Activated CD4-positive, alpha-beta T cell treated with anti-CD3 and anti-CD28 coated beads for 36 hours (primary cell): ENCODE results near the gene GFPT2. TPM values are rescaled to one million over a fixed set of nuclear protein-coding genes. Genes with fewer than 3 reads are reported as not detected.
A peak's percentile ranks its signal among the peaks of the same experiment; 100 is the strongest.

ENCODE experiments used
- ATAC-seq: fragments of 200-7000 bp; cut with Tn5 transposase; one replicate; pipeline ENCODE4 v1.10.0; 2021; ENCODE audit warnings: mild to moderate bottlenecking, moderate library complexity
- CTCF ChIA-PET: fragments of 350-600 bp; sonication (Branson Sonifier 250); formaldehyde crosslinking; loops from one replicate; lab custom pipeline; 2021; ENCODE audit warnings: antibody characterized with exemption; lab: Charles Lee
- POLR2A ChIA-PET: fragments of 350-600 bp; sonication (Branson Sonifier 250); formaldehyde crosslinking; loops from one replicate; lab custom pipeline; 2021; ENCODE audit warnings: antibody characterized with exemption, inconsistent platforms; lab: Charles Lee
- DNase-seq: peaks from one replicate; pipeline ENCODE4 v3.0.0-alpha.2; 2020
- H3K27ac Mint-ChIP-seq: one replicate; pipeline ENCODE4 v1.8.0; 2021; ENCODE audit warnings: mixed read lengths
- H3K27me3 Mint-ChIP-seq: one replicate; pipeline ENCODE4 v1.8.0; 2021; ENCODE audit warnings: mixed read lengths
- H3K36me3 Mint-ChIP-seq: one replicate; pipeline ENCODE4 v1.8.0; 2021; ENCODE audit warnings: low read depth, mixed read lengths
- H3K4me1 Mint-ChIP-seq: one replicate; pipeline ENCODE4 v1.8.0; 2021; ENCODE audit warnings: mixed read lengths
- H3K4me3 Mint-ChIP-seq: one replicate; pipeline ENCODE4 v1.8.0; 2021; ENCODE audit warnings: mild to moderate bottlenecking, moderate library complexity, mixed read lengths
- H3K9me3 Mint-ChIP-seq: one replicate; pipeline ENCODE4 v1.8.0; 2021; ENCODE audit warnings: low read depth, mixed read lengths
- intact Hi-C, 2 experiments: fragments of 100-400 bp; cut with DNase I in 1 of 2; cut with micrococcal nuclease in 1 of 2; formaldehyde crosslinking; loops; one replicate each; pipeline versions ENCODE4 v1.14.2 to v1.15.1; 2022 to 2024; cut with DNase I, micrococcal nuclease
- total RNA-seq, 2 experiments: library from RNA; stranded (reverse); gene quantifications; one replicate each; pipeline ENCODE4 v1.2.3, GENCODE V29; 2021

Gene GFPT2
- total RNA-seq, 2 experiments from 2014 or later: 0.16 TPM

- H3K4me1 Mint-ChIP-seq: no peaks in the 10 kb centered on the region
- ChIA-PET CTCF (interaction anchor here (0.6 to 4.1 kb wide), 7 partner anchors 15 to 1408 kb away, joined by 3 to 59 read pairs (median 7); partner anchors contain the start of gene RASGEF1C), POLR2A (interaction anchor here (0.6 kb wide), 1 partner anchor 11 kb away, joined by 7 read pairs; no protein-coding TSS in a partner anchor)
- H3K36me3 Mint-ChIP-seq: no peaks in the 10 kb centered on the region
- H3K9me3 Mint-ChIP-seq: no peaks in the 10 kb centered on the region
- ATAC-seq: peak; percentile 95
- H3K4me3 Mint-ChIP-seq: peak overlapping the region; percentile 61
- peaks cover 4% of the 10 kb centered on the region for H3K27me3 Mint-ChIP-seq
- H3K27ac Mint-ChIP-seq: no peak overlapping the region
- peak; percentile 86 for DNase-seq
- intact Hi-C loops: loop anchor here in 1 of 2 experiments (1.0 kb wide), 1 partner anchor 39 kb away; the partner anchor contains the start of gene GFPT2
Measured at GRCh38 chr5:180313677-180314505, 39.2 kb downstream of the GFPT2 start.

DNA sequence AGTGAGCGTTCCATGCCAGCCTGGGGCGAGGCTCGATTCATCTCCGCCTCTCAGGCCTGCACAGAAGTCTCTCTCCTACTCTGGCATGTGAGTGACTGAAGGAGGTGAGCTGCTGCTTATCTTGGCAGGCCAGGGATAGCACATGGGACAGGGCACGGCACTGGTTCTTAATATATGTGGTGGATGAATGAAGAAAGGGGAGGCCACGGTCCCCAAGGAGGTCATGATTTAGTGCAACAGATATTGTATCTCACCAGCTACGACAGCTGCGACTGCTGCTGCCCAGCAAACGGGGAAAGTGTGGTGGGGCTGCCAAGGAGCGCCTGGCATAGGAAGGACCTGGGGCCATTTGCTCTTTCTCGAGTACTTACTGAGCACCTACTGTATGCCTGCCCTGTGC lies 41.9 kb downstream of the GFPT2 start:
- Mint-ChIP-seq H3K36me3 (no peaks in the 10 kb centered on the region), H3K9me3 (no peaks in the 10 kb centered on the region), H3K27me3 (no peaks in the 10 kb centered on the region), H3K4me1 (no peaks in the 10 kb centered on the region), H3K4me3 (no peak overlapping the region), H3K27ac (no peak overlapping the region)
- no peak for DNase-seq
- intact Hi-C loops: no loop called here
- CTCF ChIA-PET: interaction anchor here (0.7 to 1.9 kb wide), 2 partner anchors 10 to 820 kb away, joined by 3 to 5 read pairs; no protein-coding TSS in a partner anchor
- ATAC-seq: no peak
- POLR2A ChIA-PET: no interaction called here

DNA sequence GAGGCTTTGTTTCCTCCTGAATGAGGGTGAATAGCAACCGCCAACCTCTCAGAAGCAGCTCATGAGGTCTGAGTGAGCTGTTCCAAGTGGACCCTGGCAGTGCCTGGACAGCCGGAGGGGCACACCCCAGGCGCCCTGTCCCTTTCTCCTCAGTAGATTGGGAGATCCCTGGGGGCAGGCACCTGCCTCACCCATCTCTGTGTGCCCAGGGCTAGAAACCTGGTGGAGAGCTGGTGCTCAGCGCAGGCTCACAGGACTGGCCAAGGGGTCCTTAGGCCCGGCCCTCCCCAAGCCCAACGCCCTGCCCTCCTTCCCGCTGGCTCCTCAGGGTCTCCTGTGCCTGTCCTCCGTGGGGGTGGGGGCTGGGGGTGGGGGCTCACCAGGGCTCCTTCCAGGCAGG lies 46.3 kb downstream of the GFPT2 start:
- no peaks in the 10 kb centered on the region for H3K27me3 Mint-ChIP-seq
- ATAC-seq: no peak
- no peaks in the 10 kb centered on the region for H3K36me3 Mint-ChIP-seq
- ChIA-PET POLR2A (no interaction called here), CTCF (interaction anchor here (0.7 to 3.2 kb wide), 3 partner anchors 9 to 22 kb away, joined by 3 to 18 read pairs (median 6); no protein-coding TSS in a partner anchor)
- H3K27ac Mint-ChIP-seq: no peak overlapping the region
- no peak for DNase-seq
- H3K4me1 Mint-ChIP-seq: no peaks in the 10 kb centered on the region
- intact Hi-C loops: no loop called here
- H3K9me3 Mint-ChIP-seq: no peaks in the 10 kb centered on the region
- no peak overlapping the region for H3K4me3 Mint-ChIP-seq

GRCh38 chr5:180305481-180305880 lies 47.7 kb downstream of the GFPT2 start:
- Mint-ChIP-seq H3K27me3 (no peaks in the 10 kb centered on the region), H3K4me3 (no peak overlapping the region), H3K9me3 (no peaks in the 10 kb centered on the region), H3K4me1 (no peaks in the 10 kb centered on the region), H3K27ac (no peak overlapping the region), H3K36me3 (no peaks in the 10 kb centered on the region)
- DNase-seq: no peak
- ChIA-PET POLR2A (interaction anchor here (0.6 kb wide), 1 partner anchor 62 kb away, joined by 3 read pairs; no protein-coding TSS in a partner anchor), CTCF (interaction anchor here (0.6 to 3.2 kb wide), 3 partner anchors 10 to 28 kb away, joined by 3 to 18 read pairs (median 6); no protein-coding TSS in a partner anchor)
- intact Hi-C loops: no loop called here
- ATAC-seq: no peak

DNA sequence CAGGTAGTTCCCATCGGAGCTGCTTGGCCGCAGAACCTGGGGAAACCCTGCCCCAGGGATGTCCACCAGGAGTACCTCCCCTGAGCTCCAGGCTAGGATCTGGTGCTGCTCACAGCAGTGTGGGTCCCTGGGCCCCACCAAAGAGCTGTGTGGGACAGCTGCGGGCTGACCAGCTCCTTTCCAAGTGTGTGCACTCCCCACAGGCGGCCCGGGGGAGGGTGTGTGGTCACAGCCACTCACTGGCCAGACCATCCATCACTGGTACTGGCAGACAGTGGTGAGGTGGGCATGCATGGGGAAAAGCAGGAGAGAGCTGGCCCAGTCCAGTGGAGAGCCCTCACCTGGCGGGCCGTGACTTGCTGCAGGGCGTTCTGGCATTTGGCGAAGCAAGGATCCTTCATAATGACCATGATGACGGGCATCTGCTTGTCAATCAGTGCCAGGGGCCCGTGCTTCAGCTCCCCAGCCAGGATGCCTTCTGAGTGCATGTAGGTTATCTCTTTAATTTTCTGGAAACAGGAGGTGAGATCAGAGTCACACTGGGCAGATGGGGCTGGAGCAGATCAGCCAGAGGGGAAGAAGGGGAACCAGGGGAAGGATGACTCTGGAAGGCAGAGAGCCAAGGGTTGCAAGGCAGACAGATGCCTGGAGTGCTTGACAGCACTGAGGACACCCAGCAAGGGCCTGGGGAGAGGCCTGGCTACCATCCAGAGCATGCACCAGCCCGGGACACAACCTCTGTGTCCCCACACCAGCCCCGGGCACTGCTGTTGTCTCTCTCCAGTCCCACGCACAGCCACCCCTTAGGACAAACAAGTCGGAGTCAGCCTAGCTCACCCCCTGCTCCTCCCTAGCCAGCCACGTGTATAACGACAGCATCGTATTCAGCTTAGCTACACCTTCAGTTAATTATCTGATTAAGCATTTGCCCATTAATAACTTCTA lies 48.4 kb downstream of the GFPT2 start:
- CTCF ChIA-PET: interaction anchor here (0.6 to 3.2 kb wide), 3 partner anchors 11 to 29 kb away, joined by 3 to 18 read pairs (median 6); no protein-coding TSS in a partner anchor
- no peak overlapping the region for H3K4me3 Mint-ChIP-seq
- H3K36me3 Mint-ChIP-seq: no peaks in the 10 kb centered on the region
- ATAC-seq: no peak
- no peaks in the 10 kb centered on the region for H3K27me3 Mint-ChIP-seq
- intact Hi-C loops: no loop called here
- DNase-seq: no peak
- H3K4me1 Mint-ChIP-seq: no peaks in the 10 kb centered on the region
- H3K27ac Mint-ChIP-seq: no peak overlapping the region
- no peaks in the 10 kb centered on the region for H3K9me3 Mint-ChIP-seq
- POLR2A ChIA-PET: no interaction called here

DNA sequence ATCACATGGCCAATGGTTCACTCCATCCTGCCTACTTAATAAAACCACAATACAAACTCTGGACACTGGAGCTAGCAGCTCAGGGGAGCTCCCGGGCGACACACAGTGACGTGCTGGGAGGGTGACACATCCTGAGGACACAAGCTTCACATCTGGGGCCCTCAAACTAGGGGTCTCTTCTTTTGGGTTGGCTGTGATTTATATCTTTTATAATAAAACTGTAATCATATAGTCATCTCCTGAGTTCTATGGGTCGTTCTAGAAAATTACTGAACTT lies 49.2 kb downstream of the GFPT2 start:
- ATAC-seq (no peak), DNase-seq (no peak)
- Mint-ChIP-seq H3K27ac (no peak overlapping the region), H3K9me3 (no peaks in the 10 kb centered on the region), H3K4me1 (no peaks in the 10 kb centered on the region), H3K36me3 (no peaks in the 10 kb centered on the region), H3K4me3 (no peak overlapping the region), H3K27me3 (no peaks in the 10 kb centered on the region)
- CTCF ChIA-PET: interaction anchor here (0.7 to 1.1 kb wide), 3 partner anchors 9 to 19 kb away, joined by 3 to 4 read pairs (median 3); no protein-coding TSS in a partner anchor
- POLR2A ChIA-PET: no interaction called here
- intact Hi-C loops: no loop called here

- DNase-seq: no peak
- no peaks in the 10 kb centered on the region for H3K27me3 Mint-ChIP-seq
- CTCF ChIA-PET: interaction anchor here (0.7 to 1.1 kb wide), 3 partner anchors 9 to 18 kb away, joined by 3 to 4 read pairs (median 3); no protein-coding TSS in a partner anchor
- no peaks in the 10 kb centered on the region for H3K9me3 Mint-ChIP-seq
- H3K36me3 Mint-ChIP-seq: no peaks in the 10 kb centered on the region
- H3K27ac Mint-ChIP-seq: no peak overlapping the region
- H3K4me1 Mint-ChIP-seq: no peaks in the 10 kb centered on the region
- ATAC-seq: no peak
- POLR2A ChIA-PET: interaction anchor here (0.6 kb wide), 1 partner anchor 11 kb away, joined by 7 read pairs; no protein-coding TSS in a partner anchor
- intact Hi-C loops: no loop called here
- H3K4me3 Mint-ChIP-seq: no peak overlapping the region
Measured at GRCh38 chr5:180303226-180304015, 49.7 kb downstream of the GFPT2 start.

DNA sequence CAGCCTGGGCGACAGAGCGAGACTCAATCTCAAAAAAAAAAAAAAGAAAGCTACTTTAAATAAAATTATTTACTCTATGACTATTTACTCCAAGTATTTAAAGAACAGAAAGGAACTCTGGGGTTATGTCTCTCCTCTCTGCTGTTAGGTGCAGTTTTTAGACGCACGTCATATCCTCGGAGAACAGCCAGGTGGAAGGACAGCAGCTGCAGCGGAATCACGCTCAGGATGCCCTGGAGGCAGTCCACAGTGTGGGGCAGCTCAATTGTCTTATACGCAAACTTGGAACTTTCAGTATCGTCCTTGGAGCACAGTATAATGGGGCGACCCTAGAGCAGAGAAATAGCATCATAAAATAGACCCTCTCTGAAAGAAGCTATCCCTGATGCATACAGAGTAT lies 50.9 kb downstream of the GFPT2 start:
- ChIA-PET POLR2A (no interaction called here), CTCF (interaction anchor here (0.8 to 1.2 kb wide), 2 partner anchors 9 to 14 kb away, joined by 3 to 5 read pairs; no protein-coding TSS in a partner anchor)

GRCh38 chr5:180301253-180301652 lies 51.9 kb downstream of the GFPT2 start:
- H3K36me3 Mint-ChIP-seq: no peaks in the 10 kb centered on the region
- H3K4me1 Mint-ChIP-seq: no peaks in the 10 kb centered on the region
- no peak overlapping the region for H3K4me3 Mint-ChIP-seq
- H3K27me3 Mint-ChIP-seq: no peaks in the 10 kb centered on the region
- H3K27ac Mint-ChIP-seq: no peak overlapping the region
- ATAC-seq: no peak
- DNase-seq: no peak
- ChIA-PET POLR2A (interaction anchor here (0.5 kb wide), 1 partner anchor 48 kb away, joined by 4 read pairs; no protein-coding TSS in a partner anchor), CTCF (interaction anchor here (1.2 kb wide), 1 partner anchor 10 kb away, joined by 5 read pairs; no protein-coding TSS in a partner anchor)
- no peaks in the 10 kb centered on the region for H3K9me3 Mint-ChIP-seq
- intact Hi-C loops: no loop called here

More for the DNA sequence above, 50.9 kb downstream of the GFPT2 start:
- Mint-ChIP-seq H3K9me3 (no peaks in the 10 kb centered on the region), H3K36me3 (no peaks in the 10 kb centered on the region), H3K27ac (no peak overlapping the region), H3K27me3 (no peaks in the 10 kb centered on the region), H3K4me3 (no peak overlapping the region), H3K4me1 (no peaks in the 10 kb centered on the region)
- DNase-seq: no peak
- intact Hi-C loops: no loop called here
- ATAC-seq: no peak

DNA sequence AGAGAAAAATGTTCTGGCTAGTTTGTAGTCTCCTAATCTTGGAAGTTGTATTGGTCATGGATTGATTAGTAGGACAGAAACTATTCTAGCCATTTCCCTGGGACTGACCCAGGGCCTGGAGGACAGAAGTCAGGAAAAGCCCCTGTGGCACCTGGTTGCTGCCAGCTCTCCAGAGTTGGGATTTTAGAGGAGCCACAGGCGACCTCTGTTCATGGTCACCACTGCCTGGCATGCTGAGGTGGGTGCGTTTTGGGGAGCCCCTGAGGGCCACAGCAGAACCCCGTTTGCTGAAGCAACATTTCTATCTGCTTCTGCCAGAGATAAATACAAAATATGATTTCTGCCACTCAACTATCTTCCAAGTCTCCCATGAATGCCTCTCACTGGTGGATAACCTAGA lies 53.6 kb downstream of the GFPT2 start:
- Mint-ChIP-seq H3K4me1 (no peaks in the 10 kb centered on the region), H3K36me3 (no peaks in the 10 kb centered on the region), H3K27me3 (no peaks in the 10 kb centered on the region), H3K9me3 (no peaks in the 10 kb centered on the region), H3K4me3 (no peak overlapping the region), H3K27ac (no peak overlapping the region)
- intact Hi-C loops: loop anchor here in 1 of 2 experiments (10.0 kb wide), 1 partner anchor 865 kb away; no protein-coding TSS in a partner anchor
- CTCF ChIA-PET: interaction anchor here (0.6 to 0.7 kb wide), 2 partner anchors 16 to 29 kb away, joined by 3 to 4 read pairs; no protein-coding TSS in a partner anchor
- no peak for DNase-seq
- POLR2A ChIA-PET: no interaction called here
- ATAC-seq: no peak
